Karpas-422 (cell line): ENCODE results near the gene ZNF587B. TPM values are rescaled to one million over a fixed set of nuclear protein-coding genes. Genes with fewer than 3 reads are reported as not detected.

Experiments
- DNase-seq: peaks from one replicate; pipeline ENCODE4 v3.0.0-alpha.2; 2015
- H2AFZ ChIP-seq: fragments of 200-600 bp; sonication (generic); 2 replicates; pipeline ENCODE4 v1.6.1; 2014; ENCODE audit warnings: antibody characterized with exemption, low read length, mixed read lengths
- H3K27ac ChIP-seq: fragments of 200-600 bp; sonication (generic); 2 replicates; pipeline ENCODE4 v1.5.1; 2014; ENCODE audit warnings: mild to moderate bottlenecking, low read length, moderate library complexity
- H3K27me3 ChIP-seq: fragments of 200-600 bp; sonication (generic); 2 replicates; pipeline ENCODE4 v1.6.1; 2014; ENCODE audit warnings: low read length, mixed read lengths
- H3K36me3 ChIP-seq: fragments of 200-600 bp; sonication (generic); 2 replicates; pipeline ENCODE4 v1.6.1; 2014; ENCODE audit warnings: low read length, mixed read lengths; ENCODE audit not compliant: insufficient read depth
- H3K4me1 ChIP-seq: fragments of 200-600 bp; sonication (generic); 2 replicates; pipeline ENCODE4 v1.6.1; 2014; ENCODE audit warnings: mild to moderate bottlenecking, low read length, mixed read lengths
- H3K4me2 ChIP-seq: fragments of 200-600 bp; sonication (generic); 2 replicates; pipeline ENCODE4 v1.6.1; 2014; ENCODE audit warnings: low read length, low read depth, mild to moderate bottlenecking; ENCODE audit not compliant: poor library complexity, severe bottlenecking
- H3K4me3 ChIP-seq: fragments of 200-600 bp; sonication (generic); 2 replicates; pipeline ENCODE4 v1.5.1; 2014; ENCODE audit warnings: mild to moderate bottlenecking, antibody characterized with exemption, low read length, mixed read lengths
- H3K79me2 ChIP-seq: fragments of 200-600 bp; sonication (generic); 2 replicates; pipeline ENCODE4 v1.6.1; 2014; ENCODE audit warnings: mild to moderate bottlenecking, low read length, mixed read lengths
- H3K9ac ChIP-seq: fragments of 200-600 bp; sonication (generic); 2 replicates; pipeline ENCODE4 v1.6.0; 2014; ENCODE audit warnings: low read length
- H3K9me2 ChIP-seq: fragments of 200-600 bp; sonication (generic), shearing (Covaris generic); replicated peaks from 2 replicates; pipeline ENCODE4 v1.6.0; 2014; ENCODE audit warnings: mild to moderate bottlenecking, low read length, moderate library complexity; ENCODE audit not compliant: insufficient read depth
- H3K9me3 ChIP-seq: fragments of 300-700, 200-600 bp; sonication (generic); 2 replicates; pipeline ENCODE4 v1.6.1; 2014; ENCODE audit warnings: low read length, mixed read lengths
- H4K20me1 ChIP-seq: fragments of 200-600 bp; sonication (generic); 2 replicates; pipeline ENCODE4 v1.6.1; 2014; ENCODE audit warnings: mild to moderate bottlenecking, antibody characterized with exemption, low read length, low read depth; ENCODE audit not compliant: insufficient read depth
- total RNA-seq: library from RNA; depleted of rRNA; stranded (reverse); fragments of >200 nt; shearing (Covaris generic); gene quantifications from 2 replicates; pipeline ENCODE4 v1.2.3, GENCODE V29; 2014; ENCODE audit warnings: low replicate concordance

The ZNF587B gene
- total RNA-seq, 1 experiment from 2014 or later: 16.3 TPM

GRCh38 chr19:57814505-57815246 lies 15.4 kb upstream of the ZNF587B start, which contains the start of gene ZNF552:
Gene ZNF552, minus strand, starts transcription at chr19:57814913. Its CDS starts 170 bp downstream, at chr19:57814743.
- Histone ChIP-seq H3K79me2 (peaks cover 54% of the 10 kb centered on the region), H3K4me3 (peak within 1 kb of the TSS; percentile 94), H3K9ac (peak within 1 kb of the TSS; percentile 95), H3K27ac (peak within 1 kb of the TSS; percentile 19; the same call in 1 of the 2 replicates), H2AFZ (peak within 1 kb of the TSS; percentile 82), H3K27me3 (no peaks in the 10 kb centered on the region), H3K4me2 (peak within 1 kb of the TSS; percentile 93), H3K4me1 (peaks cover 35% of the 10 kb centered on the region), H4K20me1 (no peaks in the 10 kb centered on the region), H3K9me2 (no peaks in the 10 kb centered on the region), H3K36me3 (peaks cover 15% of the 10 kb centered on the region), H3K9me3 (no peaks in the 10 kb centered on the region)
- peak; percentile 96 for DNase-seq

DNA sequence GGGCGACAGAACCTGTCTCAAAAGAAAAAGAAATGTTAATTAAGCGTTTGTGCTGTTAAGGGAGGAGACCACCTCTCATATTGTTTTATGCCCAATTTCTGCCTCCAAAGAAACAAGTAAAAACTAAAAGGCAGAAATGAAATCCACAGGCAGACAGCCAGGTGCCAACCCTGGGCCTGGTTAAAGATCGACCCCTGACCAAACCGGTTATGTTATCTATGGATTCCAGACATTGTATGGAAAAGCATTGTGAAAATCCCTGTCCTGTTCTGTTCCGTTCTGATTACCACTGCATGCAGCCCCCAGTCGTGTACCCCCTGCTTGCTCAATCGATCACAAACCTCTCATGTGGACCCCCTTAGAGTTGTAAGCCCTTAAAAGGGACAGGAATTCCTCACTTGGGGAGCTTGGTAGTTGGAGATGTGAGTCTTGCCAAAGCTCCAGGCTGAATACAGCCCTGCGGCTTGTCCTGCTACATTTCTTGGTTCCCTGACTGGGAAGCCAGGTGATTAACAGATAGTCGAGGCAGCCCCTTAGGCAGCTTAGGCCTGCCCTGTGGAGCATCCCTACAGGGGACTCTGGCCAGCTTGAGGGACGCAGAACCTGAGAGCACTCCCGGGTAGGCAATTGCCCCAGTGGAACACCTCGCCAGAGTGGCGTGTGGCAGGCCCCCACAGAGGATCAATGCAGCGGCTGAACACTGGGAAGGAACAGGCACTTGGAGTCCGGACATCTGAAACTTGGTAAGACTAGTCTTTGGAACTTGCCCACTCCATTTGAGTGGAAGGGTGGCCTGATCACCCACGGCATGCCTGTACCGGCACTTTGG lies 14.6 kb upstream of the ZNF587B start:
- Histone ChIP-seq H3K9ac (peak overlapping the region; percentile 95), H4K20me1 (no peaks in the 10 kb centered on the region)

GRCh38 chr19:57816652-57817051 lies 13.4 kb upstream of the ZNF587B start:
- no peak for DNase-seq
- Histone ChIP-seq H3K9me2 (no peaks in the 10 kb centered on the region), H3K4me3 (no peak overlapping the region), H4K20me1 (no peaks in the 10 kb centered on the region), H3K36me3 (peaks cover 13% of the 10 kb centered on the region), H3K9ac (no peak overlapping the region), H3K27me3 (no peaks in the 10 kb centered on the region), H3K79me2 (peaks cover 65% of the 10 kb centered on the region), H3K4me2 (no peak overlapping the region), H3K27ac (no peak overlapping the region), H3K9me3 (no peaks in the 10 kb centered on the region), H3K4me1 (peaks cover 46% of the 10 kb centered on the region), H2AFZ (no peak overlapping the region)

More for the DNA sequence above, 14.6 kb upstream of the ZNF587B start:
- Histone ChIP-seq H3K9me2 (no peaks in the 10 kb centered on the region), H2AFZ (no peak overlapping the region), H3K79me2 (peaks cover 56% of the 10 kb centered on the region), H3K27me3 (no peaks in the 10 kb centered on the region), H3K9me3 (no peaks in the 10 kb centered on the region), H3K4me2 (peak overlapping the region; percentile 93), H3K27ac (no peak overlapping the region), H3K36me3 (peaks cover 9% of the 10 kb centered on the region), H3K4me1 (peaks cover 37% of the 10 kb centered on the region), H3K4me3 (peak overlapping the region; percentile 94)
- no peak for DNase-seq

GRCh38 chr19:57817976-57818375 lies 12.1 kb upstream of the ZNF587B start:
- no peaks in the 10 kb centered on the region for H4K20me1 ChIP-seq
- H3K4me2 ChIP-seq: peak overlapping the region; percentile 70
- H3K79me2 ChIP-seq: peaks cover 66% of the 10 kb centered on the region
- DNase-seq: no peak
- no peak overlapping the region for H3K9ac ChIP-seq
- no peaks in the 10 kb centered on the region for H3K9me3 ChIP-seq
- no peaks in the 10 kb centered on the region for H3K27me3 ChIP-seq
- H2AFZ ChIP-seq: no peak overlapping the region
- no peak overlapping the region for H3K27ac ChIP-seq
- peaks cover 43% of the 10 kb centered on the region for H3K4me1 ChIP-seq
- H3K36me3 ChIP-seq: peaks cover 23% of the 10 kb centered on the region
- H3K9me2 ChIP-seq: no peaks in the 10 kb centered on the region
- no peak overlapping the region for H3K4me3 ChIP-seq

DNA sequence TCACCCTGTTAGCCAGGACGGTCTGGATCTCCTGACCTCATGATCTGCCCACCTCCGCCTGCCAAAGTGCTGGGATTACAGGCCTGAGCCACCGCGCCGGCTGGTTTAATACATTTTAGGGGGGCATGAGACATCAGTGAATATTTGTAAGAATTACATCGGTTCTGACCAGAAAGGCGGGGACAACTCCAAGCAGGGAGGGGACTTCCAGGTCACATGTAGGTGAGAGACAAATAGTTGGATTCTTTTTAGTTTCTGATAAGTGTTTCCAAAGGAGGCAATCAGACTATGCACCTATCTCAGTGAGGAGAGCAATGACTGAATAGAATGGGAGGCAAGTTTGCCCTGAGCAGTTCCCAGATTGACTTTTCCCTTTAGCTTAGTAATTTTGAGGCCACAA lies 11.7 kb upstream of the ZNF587B start:
- Histone ChIP-seq H3K4me1 (peaks cover 43% of the 10 kb centered on the region), H3K9ac (peak overlapping the region; percentile 92), H3K27ac (no peak overlapping the region), H4K20me1 (no peaks in the 10 kb centered on the region), H3K9me2 (no peaks in the 10 kb centered on the region), H3K9me3 (no peaks in the 10 kb centered on the region), H3K27me3 (no peaks in the 10 kb centered on the region), H2AFZ (no peak overlapping the region), H3K4me2 (peak overlapping the region; percentile 70), H3K79me2 (peaks cover 66% of the 10 kb centered on the region), H3K36me3 (peaks cover 27% of the 10 kb centered on the region), H3K4me3 (peak overlapping the region; percentile 75)
- no peak for DNase-seq

- peak overlapping the region; percentile 75 for H3K4me3 ChIP-seq
- H3K36me3 ChIP-seq: peaks cover 39% of the 10 kb centered on the region
- no peaks in the 10 kb centered on the region for H3K27me3 ChIP-seq
- H3K79me2 ChIP-seq: peaks cover 66% of the 10 kb centered on the region
- H4K20me1 ChIP-seq: no peaks in the 10 kb centered on the region
- H2AFZ ChIP-seq: no peak overlapping the region; the same call in 1 of the 2 replicates
- no peaks in the 10 kb centered on the region for H3K9me3 ChIP-seq
- H3K4me1 ChIP-seq: peaks cover 49% of the 10 kb centered on the region
- H3K9ac ChIP-seq: peak overlapping the region; percentile 92
- H3K27ac ChIP-seq: peak overlapping the region; percentile 46; the same call in 1 of the 2 replicates
- no peaks in the 10 kb centered on the region for H3K9me2 ChIP-seq
- peak overlapping the region; percentile 70 for H3K4me2 ChIP-seq
- DNase-seq: peak; percentile 98
Measured at GRCh38 chr19:57819475-57820148, 10.5 kb upstream of the ZNF587B start.

GRCh38 chr19:57820599-57820998 lies 9.5 kb upstream of the ZNF587B start:
- peak overlapping the region; percentile 46; the same call in 1 of the 2 replicates for H3K27ac ChIP-seq
- no peaks in the 10 kb centered on the region for H3K27me3 ChIP-seq
- H3K4me1 ChIP-seq: peaks cover 48% of the 10 kb centered on the region
- H3K36me3 ChIP-seq: peaks cover 49% of the 10 kb centered on the region
- H3K9me2 ChIP-seq: no peaks in the 10 kb centered on the region
- DNase-seq: no peak
- H3K4me2 ChIP-seq: peak overlapping the region; percentile 70
- H3K9me3 ChIP-seq: no peaks in the 10 kb centered on the region
- H3K9ac ChIP-seq: peak overlapping the region; percentile 92
- H4K20me1 ChIP-seq: no peaks in the 10 kb centered on the region
- no peak overlapping the region for H2AFZ ChIP-seq
- H3K79me2 ChIP-seq: peaks cover 75% of the 10 kb centered on the region
- peak overlapping the region; percentile 75 for H3K4me3 ChIP-seq
